MG63 (cell line): ENCODE data around the gene RTTN. TPM values are rescaled to one million over a fixed set of nuclear protein-coding genes. Genes with fewer than 3 reads are reported as not detected.
A peak's percentile ranks its signal among the peaks of the same experiment; 100 is the strongest.
"Not testable (repeated sequence)": the region's sequence is repeated elsewhere in the genome, so short reads cannot be mapped to it uniquely, and the experiment has no call there.

Experiments used
- DNase-seq: peaks from one replicate; pipeline ENCODE4 v3.0.0-alpha.2; 2020
- H3K27me3 ChIP-seq: fragments of 250-450 bp; sonication (Bioruptor Pico); 2 replicates; pipeline ENCODE4 v1.5.1; 2020; ENCODE audit warnings: mild to moderate bottlenecking, moderate library complexity
- H3K36me3 ChIP-seq: fragments of 250-450 bp; sonication (Bioruptor Pico); 2 replicates; pipeline ENCODE4 v1.5.1; 2020; ENCODE audit warnings: mild to moderate bottlenecking, moderate library complexity
- H3K4me3 ChIP-seq: fragments of 250-450 bp; sonication (Bioruptor Pico); 2 replicates; pipeline ENCODE4 v1.5.1; 2020; ENCODE audit warnings: mild to moderate bottlenecking, moderate library complexity
- H3K9me3 ChIP-seq: fragments of 250-450 bp; sonication (Bioruptor Pico); 2 replicates; pipeline ENCODE4 v1.5.1; 2020; ENCODE audit warnings: mild to moderate bottlenecking, moderate library complexity
- total RNA-seq: library from RNA; depleted of rRNA; stranded (reverse); fragments of >200 nt; shearing (Covaris generic); gene quantifications from 2 replicates; pipeline ENCODE4 v1.2.3, GENCODE V29; 2014; ENCODE audit warnings: low replicate concordance

Gene RTTN
- total RNA-seq, 1 experiment from 2014 or later = 5.9 TPM

DNA sequence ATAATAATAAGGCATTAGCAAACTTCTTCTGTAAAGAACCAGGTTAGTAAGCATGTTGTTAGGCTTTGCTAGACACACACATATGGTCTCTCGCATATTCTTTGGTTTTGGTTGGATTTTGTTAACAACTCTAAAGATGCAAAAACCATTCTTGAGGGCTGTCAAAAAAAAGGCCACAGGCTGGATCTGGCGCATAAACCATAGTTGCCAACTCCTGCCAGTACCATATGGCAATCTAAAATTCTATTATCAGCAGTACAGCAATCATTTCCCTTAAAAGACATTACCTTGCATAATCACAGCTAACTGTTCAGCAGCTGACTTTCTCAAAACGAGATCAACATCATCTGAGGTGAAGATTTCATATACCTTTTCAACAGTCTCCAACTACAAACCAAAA is 63.5 kb downstream of the RTTN start:
- DNase-seq = no peak
- Histone ChIP-seq H3K27me3 (no peaks in the 10 kb centered on the region), H3K9me3 (no peaks in the 10 kb centered on the region), H3K36me3 (peaks cover 10% of the 10 kb centered on the region), H3K4me3 (no peak overlapping the region)

DNA sequence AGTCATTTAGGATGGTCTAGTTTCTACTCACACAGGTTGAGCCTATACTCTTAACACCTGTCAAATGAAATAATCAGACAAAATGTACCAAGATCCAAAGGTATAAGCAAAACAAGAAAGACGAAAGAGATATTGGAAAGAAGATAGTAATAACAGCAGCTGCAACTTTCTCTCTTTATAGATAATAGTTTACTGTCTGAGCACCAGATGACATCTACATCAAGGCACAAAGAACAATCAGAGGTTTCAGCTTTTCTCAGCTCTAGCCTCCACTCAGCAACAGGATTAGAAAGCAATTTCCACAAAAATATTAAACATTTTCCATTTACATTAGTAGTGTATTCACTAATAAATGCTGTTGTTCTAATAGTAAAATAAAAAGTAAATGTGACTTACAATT is 66.3 kb downstream of the RTTN start:
- H3K27me3 ChIP-seq = no peaks in the 10 kb centered on the region
- H3K9me3 ChIP-seq = no peaks in the 10 kb centered on the region
- no peak overlapping the region for H3K4me3 ChIP-seq
- H3K36me3 ChIP-seq = peaks cover 6% of the 10 kb centered on the region
- no peak for DNase-seq

- DNase-seq = no peak
- no peaks in the 10 kb centered on the region; the same call in 1 of the 2 replicates for H3K9me3 ChIP-seq
- no peak overlapping the region for H3K4me3 ChIP-seq
- no peaks in the 10 kb centered on the region for H3K27me3 ChIP-seq
- H3K36me3 ChIP-seq = peaks cover 8% of the 10 kb centered on the region
Measured at GRCh38 chr18:70135604-70136003, 69.9 kb downstream of the RTTN start.

DNA sequence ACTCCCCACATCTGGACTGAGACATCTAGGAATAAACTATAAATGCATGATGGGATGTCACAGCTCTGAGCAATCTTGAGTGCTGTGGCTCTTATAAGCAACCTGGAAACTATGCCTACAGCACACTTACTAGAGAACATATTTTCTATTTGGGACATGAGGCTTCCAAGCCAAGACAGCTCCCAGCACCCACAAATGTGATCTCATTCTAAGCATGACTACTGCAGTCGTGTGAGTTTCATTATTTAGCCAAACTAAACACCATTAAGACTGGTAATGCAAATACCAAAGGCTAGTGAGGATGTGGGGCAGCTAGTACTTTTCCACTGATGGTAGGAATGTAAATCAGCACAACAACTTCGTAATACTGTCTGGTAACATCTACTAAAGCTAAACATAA is 72.5 kb downstream of the RTTN start:
- Histone ChIP-seq H3K4me3 (no peak overlapping the region), H3K9me3 (no peaks in the 10 kb centered on the region; the same call in 1 of the 2 replicates), H3K36me3 (peaks cover 14% of the 10 kb centered on the region), H3K27me3 (no peaks in the 10 kb centered on the region)
- peak; percentile 71 for DNase-seq

DNA sequence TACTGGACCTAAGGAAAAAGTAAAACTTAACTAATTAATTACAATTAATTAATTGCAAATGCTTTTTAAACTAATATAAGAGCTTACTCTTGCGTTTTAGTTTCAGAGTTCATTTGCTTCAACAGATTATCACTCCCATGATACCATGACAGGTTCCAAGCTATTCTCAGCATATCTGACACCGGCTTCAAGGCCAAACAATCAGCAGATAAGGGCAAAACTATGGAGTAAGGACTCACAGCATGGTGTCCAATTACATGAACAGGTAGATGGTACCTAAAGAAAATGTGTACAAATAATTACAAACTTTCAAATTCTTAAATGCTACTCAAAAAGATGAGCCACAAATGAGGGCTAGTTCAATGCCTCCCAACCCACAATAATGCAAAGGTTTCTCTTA is 77.2 kb downstream of the RTTN start:
- H3K36me3 ChIP-seq = peaks cover 6% of the 10 kb centered on the region
- H3K27me3 ChIP-seq = no peaks in the 10 kb centered on the region
- no peak overlapping the region for H3K4me3 ChIP-seq
- DNase-seq = no peak
- no peaks in the 10 kb centered on the region; the same call in 1 of the 2 replicates for H3K9me3 ChIP-seq

- Histone ChIP-seq H3K4me3 (no peak overlapping the region), H3K9me3 (no peaks in the 10 kb centered on the region; the same call in 1 of the 2 replicates), H3K36me3 (peaks cover 6% of the 10 kb centered on the region), H3K27me3 (no peaks in the 10 kb centered on the region)
- DNase-seq = no peak
Measured at GRCh38 chr18:70127359-70127758, 78.1 kb downstream of the RTTN start.

GRCh38 chr18:70126832-70127231 is 78.7 kb downstream of the RTTN start:
- DNase-seq = no peak
- peaks cover 6% of the 10 kb centered on the region for H3K36me3 ChIP-seq
- no peak overlapping the region for H3K4me3 ChIP-seq
- H3K9me3 ChIP-seq = no peaks in the 10 kb centered on the region; the same call in 1 of the 2 replicates
- no peaks in the 10 kb centered on the region for H3K27me3 ChIP-seq

GRCh38 chr18:70124139-70124538 is 81.3 kb downstream of the RTTN start:
- DNase-seq = no peak
- Histone ChIP-seq H3K4me3 (no peak overlapping the region), H3K36me3 (no peaks in the 10 kb centered on the region; the same call in none of the 2 replicates), H3K9me3 (0 out of 2 replicates have a peak, but pooled peaks cover 3% of the 10 kb centered on the region), H3K27me3 (no peaks in the 10 kb centered on the region)

DNA sequence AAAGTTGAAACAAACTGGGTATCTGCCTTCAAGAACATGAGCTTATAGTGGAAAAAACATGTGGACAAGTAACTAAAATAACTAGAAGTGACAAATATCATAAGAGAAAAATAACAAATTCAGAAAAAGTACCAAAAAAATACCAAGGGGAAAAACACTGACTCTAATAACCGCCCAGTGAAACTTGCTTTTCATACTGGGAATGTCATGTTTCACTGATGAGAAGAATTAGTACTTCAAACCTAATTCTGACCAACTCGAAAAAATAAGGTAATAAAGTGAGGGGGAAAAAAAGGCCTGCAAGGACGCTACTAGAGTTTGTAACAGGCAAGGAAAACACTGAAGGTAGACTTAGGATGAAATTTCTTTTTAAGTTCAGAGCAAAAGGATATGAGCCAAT is 83.6 kb downstream of the RTTN start:
- H3K36me3 ChIP-seq = no peaks in the 10 kb centered on the region; the same call in none of the 2 replicates

GRCh38 chr18:70116949-70117348 is 88.5 kb downstream of the RTTN start:
- Histone ChIP-seq H3K27me3 (no peaks in the 10 kb centered on the region), H3K4me3 (no peak overlapping the region), H3K9me3 (peaks cover 3% of the 10 kb centered on the region; the same call in 1 of the 2 replicates), H3K36me3 (peaks cover 14% of the 10 kb centered on the region)
- no peak for DNase-seq

More for the DNA sequence above, 83.6 kb downstream of the RTTN start:
- Histone ChIP-seq H3K27me3 (no peaks in the 10 kb centered on the region), H3K4me3 (no peak overlapping the region), H3K9me3 (peaks cover 3% of the 10 kb centered on the region; the same call in 1 of the 2 replicates)
- no peak for DNase-seq

GRCh38 chr18:70113511-70113910 is 92.0 kb downstream of the RTTN start:
- Histone ChIP-seq H3K36me3 (peaks cover 14% of the 10 kb centered on the region), H3K4me3 (no peak overlapping the region), H3K27me3 (no peaks in the 10 kb centered on the region), H3K9me3 (no peaks in the 10 kb centered on the region; the same call in 1 of the 2 replicates)
- DNase-seq = no peak

DNA sequence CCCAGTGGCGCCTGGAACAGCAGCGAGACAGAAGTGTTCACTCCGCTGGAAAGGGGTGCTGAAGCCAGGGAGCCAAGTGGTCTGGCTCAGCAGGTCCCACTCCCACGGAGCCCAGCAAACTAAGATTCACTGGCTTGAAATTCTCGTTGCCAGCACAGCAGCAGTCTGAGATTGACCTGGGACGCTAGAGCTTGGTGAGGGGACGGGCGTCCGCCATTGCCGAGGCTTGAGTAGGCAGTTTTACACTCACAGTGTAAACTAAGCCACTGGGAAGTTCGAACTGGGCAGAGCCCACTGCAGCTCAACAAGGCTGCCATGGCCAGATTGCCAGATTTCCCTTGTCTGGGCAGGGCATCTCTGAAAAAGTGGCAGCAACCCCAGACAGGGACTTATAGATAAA is 94.8 kb downstream of the RTTN start:
- H3K4me3 ChIP-seq = no peak overlapping the region
- H3K27me3 ChIP-seq = no peaks in the 10 kb centered on the region
- peaks cover 19% of the 10 kb centered on the region for H3K36me3 ChIP-seq
- H3K9me3 ChIP-seq = no peaks in the 10 kb centered on the region
- no peak for DNase-seq

GRCh38 chr18:70107091-70107490 is 98.4 kb downstream of the RTTN start:
- Histone ChIP-seq H3K27me3 (no peaks in the 10 kb centered on the region), H3K36me3 (peaks cover 16% of the 10 kb centered on the region), H3K9me3 (no peaks in the 10 kb centered on the region), H3K4me3 (no peak overlapping the region)
- no peak for DNase-seq

DNA sequence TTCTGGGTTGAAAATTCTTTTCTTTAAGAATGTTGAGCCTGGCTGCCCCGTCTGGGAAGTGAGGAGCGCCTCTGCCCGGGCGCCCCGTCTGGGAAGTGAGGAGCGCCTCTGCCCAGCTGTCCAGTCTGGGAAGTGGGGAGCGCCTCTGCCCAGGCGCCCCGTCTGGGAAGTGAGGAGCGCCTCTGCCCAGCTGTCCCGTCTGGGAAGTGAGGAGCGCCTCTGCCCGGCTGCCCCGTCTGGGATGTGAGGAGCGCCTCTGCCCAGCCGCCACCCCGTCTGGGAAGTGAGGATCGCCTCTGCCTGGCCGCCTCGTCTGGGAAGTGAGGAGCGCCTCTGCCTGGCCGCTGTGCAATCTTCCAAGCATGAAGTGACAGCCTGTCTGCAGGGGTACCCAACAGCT is 102.6 kb downstream of the RTTN start:
- peaks cover 16% of the 10 kb centered on the region for H3K36me3 ChIP-seq
- not testable (repeated sequence) for H3K9me3 ChIP-seq, DNase-seq, H3K27me3 ChIP-seq, H3K4me3 ChIP-seq

DNA sequence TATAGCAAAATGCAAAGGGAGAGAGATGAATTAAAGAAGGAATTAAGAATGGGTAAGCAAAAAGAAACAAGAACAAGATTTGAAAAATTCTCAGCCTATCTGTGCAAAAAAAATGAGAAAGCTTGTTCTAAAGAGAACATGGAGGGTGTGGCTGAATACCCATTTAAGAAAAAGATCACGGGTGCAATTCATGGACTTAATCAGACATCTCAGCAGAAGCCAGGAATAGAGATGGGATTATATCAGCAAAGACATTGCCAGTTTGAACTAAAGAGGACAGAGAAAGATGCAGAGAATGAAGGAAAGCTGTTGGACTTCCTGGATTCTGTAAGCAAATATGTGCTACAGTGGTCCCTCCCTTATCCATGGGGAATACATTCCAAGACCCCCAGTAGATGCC is 115.6 kb downstream of the RTTN start:
- no peak for DNase-seq
- Histone ChIP-seq H3K4me3 (no peak overlapping the region), H3K27me3 (no peaks in the 10 kb centered on the region), H3K9me3 (no peaks in the 10 kb centered on the region), H3K36me3 (peaks cover 12% of the 10 kb centered on the region)

GRCh38 chr18:70086085-70086484 is 119.4 kb downstream of the RTTN start:
- Histone ChIP-seq H3K27me3 (no peaks in the 10 kb centered on the region), H3K36me3 (peaks cover 3% of the 10 kb centered on the region), H3K9me3 (no peaks in the 10 kb centered on the region), H3K4me3 (no peak overlapping the region)
- DNase-seq = no peak

DNA sequence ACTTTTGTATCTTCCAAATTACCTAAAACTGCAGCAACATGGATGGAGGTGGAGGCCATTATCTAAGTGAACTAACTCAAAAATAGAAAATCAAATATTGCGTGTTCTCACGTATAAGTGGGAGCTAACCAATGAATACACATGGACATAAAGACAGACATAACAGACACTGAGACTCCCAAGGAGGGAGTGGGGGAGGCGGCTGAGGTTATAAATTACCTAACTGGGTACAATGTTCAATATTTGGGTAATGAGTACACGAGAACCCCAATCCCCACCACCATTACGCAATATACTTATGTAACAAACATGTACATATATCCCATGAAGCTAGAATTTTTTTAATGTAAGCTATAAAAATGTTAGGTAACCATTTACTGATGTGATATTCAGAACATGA is 119.8 kb downstream of the RTTN start:
- no peaks in the 10 kb centered on the region for H3K27me3 ChIP-seq
- DNase-seq = no peak
- H3K36me3 ChIP-seq = peaks cover 3% of the 10 kb centered on the region
- H3K4me3 ChIP-seq = no peak overlapping the region
- no peaks in the 10 kb centered on the region for H3K9me3 ChIP-seq

GRCh38 chr18:70082430-70082829 is 123.1 kb downstream of the RTTN start:
- Histone ChIP-seq H3K9me3 (no peaks in the 10 kb centered on the region), H3K36me3 (peaks cover 3% of the 10 kb centered on the region), H3K4me3 (no peak overlapping the region), H3K27me3 (no peaks in the 10 kb centered on the region)
- DNase-seq = no peak

GRCh38 chr18:70078106-70078505 is 127.4 kb downstream of the RTTN start:
- Histone ChIP-seq H3K27me3 (no peaks in the 10 kb centered on the region), H3K4me3 (no peak overlapping the region), H3K9me3 (no peaks in the 10 kb centered on the region), H3K36me3 (peaks cover 7% of the 10 kb centered on the region)
- no peak for DNase-seq
